GM13976 (cell line): Measurements from ENCODE around the gene ZNF620.
"Not testable (repeated sequence)": the region's sequence is repeated elsewhere in the genome, so short reads cannot be mapped to it uniquely, and the experiment has no call there.

Source experiments
- DNase-seq: peaks from one replicate; pipeline ENCODE4 v3.0.0; 2012; ENCODE audit warnings: low spot score
- CTCF ChIP-seq: IDR thresholded peaks from 2 replicates; pipeline ENCODE4 v1.5.1; 2012; ENCODE audit warnings: borderline replicate concordance, mild to moderate bottlenecking; ENCODE audit not compliant: insufficient read depth; ENCODE audit errors: extremely low read depth, missing control alignments, control extremely low read depth
- in situ Hi-C: fragments of 300-500 bp; cut with MboI; formaldehyde crosslinking; loops from one replicate; pipeline ENCODE4 v1.12.0; 2022; ENCODE audit warnings: low sequenced_read_pairs, mixed read lengths, inconsistent platforms; ENCODE audit not compliant: unreplicated experiment

ZNF620 gene

GRCh38 chr3:40505599-40506462 lies at the start of gene ZNF620:
Gene ZNF620, plus strand, starts transcription at chr3:40506039. Its CDS starts 314 bp downstream, at chr3:40506353.
- no peak for TF ChIP-seq CTCF
- peak; percentile 67 for DNase-seq
- in situ Hi-C loops = no loop called here

- in situ Hi-C loops = no loop called here
- no peak for TF ChIP-seq CTCF
These were observed 49.4 kb upstream of the ZNF620 start for GRCh38 chr3:40456279-40456939.

GRCh38 chr3:40456940-40457823 lies 48.7 kb upstream of the ZNF620 start, which contains the start of gene RPL14:
Gene RPL14, plus strand, starts transcription at chr3:40457339. Its CDS starts 133 bp downstream, at chr3:40457472.
- TF ChIP-seq CTCF = no peak
- peak; percentile 94 for DNase-seq
- in situ Hi-C loops = no loop called here

More at GRCh38 chr3:40456279-40456939, 49.4 kb upstream of the ZNF620 start:
- no peak for DNase-seq

GRCh38 chr3:40458473-40458872 lies 47.4 kb upstream of the ZNF620 start:
- in situ Hi-C loops = no loop called here
- TF ChIP-seq CTCF = no peak
- DNase-seq = no peak

GRCh38 chr3:40460481-40460880 lies 45.4 kb upstream of the ZNF620 start:
- not testable (repeated sequence) for DNase-seq

GRCh38 chr3:40461161-40461560 lies 44.7 kb upstream of the ZNF620 start:
- in situ Hi-C loops = no loop called here
- DNase-seq = no peak
- TF ChIP-seq CTCF = no peak

More at GRCh38 chr3:40460481-40460880, 45.4 kb upstream of the ZNF620 start:
- in situ Hi-C loops = not testable (repeated sequence)

GRCh38 chr3:40462838-40463237 lies 43.0 kb upstream of the ZNF620 start:
- in situ Hi-C loops, DNase-seq: not testable (repeated sequence)
